PC-9 (cell line): ENCODE measurements around the gene DUSP16.

Source experiments
- CTCF ChIP-seq: fragments of 200-600 bp; sonication (generic); conservative IDR thresholded peaks from 2 replicates; pipeline ENCODE4 v1.6.1; 2017; ENCODE audit warnings: mixed run types, antibody characterized with exemption, mild to moderate bottlenecking, moderate library complexity
- EZH2 ChIP-seq: fragments of 200-600 bp; sonication (generic); IDR thresholded peaks from 2 replicates; pipeline ENCODE4 v1.8.0; 2017; ENCODE audit warnings: antibody characterized with exemption, low read depth

- TF ChIP-seq CTCF, result no peak
- no peak for TF ChIP-seq EZH2
Measured at GRCh38 chr12:12445882-12446181, 116.8 kb downstream of the DUSP16 start.
